Retinal pigment epithelial cell (primary cell): ENCODE measurements around the gene ZNF592.

ENCODE experiments used
- DNase-seq: peaks from one replicate; pipeline ENCODE4 v3.0.0-alpha.2; 2010; ENCODE audit warnings: low read depth
- H3K4me3 ChIP-seq: 2 replicates; pipeline ENCODE4 v1.5.1; 2011; ENCODE audit warnings: mild to moderate bottlenecking, low read length, control low read depth, moderate library complexity
- TF ChIP-seq, protein P1 (sequence below): conservative IDR thresholded peaks from 2 replicates; pipeline ENCODE4 v1.5.1; 2011; ENCODE audit warnings: low read depth, low read length, control low read depth, inconsistent platforms

ZNF592 gene

DNA sequence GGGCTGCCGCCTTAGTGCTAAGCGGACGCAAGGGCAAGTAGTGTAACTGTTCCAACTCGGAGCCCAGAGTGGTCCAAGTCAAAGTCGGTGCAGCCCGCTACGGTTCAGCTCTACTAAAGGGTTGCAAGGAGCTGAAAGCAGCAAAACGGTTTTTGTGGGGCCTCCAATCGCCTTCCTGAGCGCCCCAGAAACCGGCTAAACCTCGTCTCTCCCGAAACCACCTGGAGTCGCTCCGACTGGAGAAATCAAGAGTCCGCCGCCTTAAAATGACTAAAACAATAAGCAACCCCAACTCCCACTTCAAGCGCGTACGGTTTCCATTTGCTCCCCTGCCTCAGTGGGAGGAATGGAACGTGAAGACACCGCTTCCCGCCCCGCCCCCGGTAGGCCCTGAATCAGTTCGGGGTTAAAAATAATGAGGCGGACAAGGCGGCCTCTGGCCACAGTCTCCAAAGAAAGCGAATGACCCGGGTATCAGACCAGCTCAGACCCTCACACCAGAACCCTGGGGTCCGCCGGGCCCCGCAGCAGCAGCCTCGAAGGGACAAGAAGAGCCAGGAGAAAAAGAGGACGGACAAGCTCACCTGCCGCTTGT is 32.9 kb upstream of the ZNF592 start:
- TF ChIP-seq, protein P1, sequence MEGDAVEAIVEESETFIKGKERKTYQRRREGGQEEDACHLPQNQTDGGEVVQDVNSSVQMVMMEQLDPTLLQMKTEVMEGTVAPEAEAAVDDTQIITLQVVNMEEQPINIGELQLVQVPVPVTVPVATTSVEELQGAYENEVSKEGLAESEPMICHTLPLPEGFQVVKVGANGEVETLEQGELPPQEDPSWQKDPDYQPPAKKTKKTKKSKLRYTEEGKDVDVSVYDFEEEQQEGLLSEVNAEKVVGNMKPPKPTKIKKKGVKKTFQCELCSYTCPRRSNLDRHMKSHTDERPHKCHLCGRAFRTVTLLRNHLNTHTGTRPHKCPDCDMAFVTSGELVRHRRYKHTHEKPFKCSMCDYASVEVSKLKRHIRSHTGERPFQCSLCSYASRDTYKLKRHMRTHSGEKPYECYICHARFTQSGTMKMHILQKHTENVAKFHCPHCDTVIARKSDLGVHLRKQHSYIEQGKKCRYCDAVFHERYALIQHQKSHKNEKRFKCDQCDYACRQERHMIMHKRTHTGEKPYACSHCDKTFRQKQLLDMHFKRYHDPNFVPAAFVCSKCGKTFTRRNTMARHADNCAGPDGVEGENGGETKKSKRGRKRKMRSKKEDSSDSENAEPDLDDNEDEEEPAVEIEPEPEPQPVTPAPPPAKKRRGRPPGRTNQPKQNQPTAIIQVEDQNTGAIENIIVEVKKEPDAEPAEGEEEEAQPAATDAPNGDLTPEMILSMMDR: no peak
- no peak for DNase-seq
- H3K4me3 ChIP-seq: peak overlapping the region; percentile 93

DNA sequence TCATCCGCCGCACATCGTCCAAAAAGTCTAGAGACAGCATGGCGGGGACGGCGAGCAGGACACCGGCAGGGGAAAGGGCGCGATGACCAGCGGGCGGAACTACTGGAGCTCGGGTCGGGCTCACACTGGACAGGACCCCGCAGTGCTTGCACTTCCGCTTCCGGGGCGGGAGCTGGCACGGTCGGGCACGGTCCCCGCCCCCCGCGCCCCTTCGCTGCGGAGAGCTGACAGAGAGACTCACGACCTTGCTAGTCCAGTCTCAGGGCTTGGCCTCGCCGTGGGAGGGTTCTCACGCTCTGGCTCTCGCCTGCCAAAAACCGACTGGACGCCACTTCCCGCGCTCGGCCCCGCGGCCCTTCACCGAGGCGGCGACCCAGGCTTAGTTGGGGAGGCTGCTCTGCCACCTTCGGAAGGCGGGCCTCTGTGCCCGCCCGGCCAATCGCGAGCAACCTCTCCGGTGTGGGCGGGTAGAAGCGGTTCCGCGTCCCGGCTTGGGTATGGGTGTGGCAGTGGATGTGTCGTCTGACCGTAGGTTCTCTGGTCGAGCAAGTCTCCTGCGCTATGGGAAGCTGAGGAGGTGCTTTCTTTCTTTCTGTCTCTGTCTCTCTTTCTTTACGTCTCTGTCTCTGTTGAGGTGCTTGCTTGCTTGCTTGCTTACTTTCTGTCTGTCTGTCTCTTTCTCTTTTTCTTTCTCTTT is 32.2 kb upstream of the ZNF592 start, which contains the start of gene SEC11A:
Gene SEC11A (minus strand): TSS at position 104 of the 697 bp plus-strand sequence. CDS start 64 bp downstream, at position 40.
- H3K4me3 ChIP-seq: peak within 1 kb of the TSS; percentile 93
- TF ChIP-seq, protein P1: no peak
- peak; percentile 79 for DNase-seq

DNA sequence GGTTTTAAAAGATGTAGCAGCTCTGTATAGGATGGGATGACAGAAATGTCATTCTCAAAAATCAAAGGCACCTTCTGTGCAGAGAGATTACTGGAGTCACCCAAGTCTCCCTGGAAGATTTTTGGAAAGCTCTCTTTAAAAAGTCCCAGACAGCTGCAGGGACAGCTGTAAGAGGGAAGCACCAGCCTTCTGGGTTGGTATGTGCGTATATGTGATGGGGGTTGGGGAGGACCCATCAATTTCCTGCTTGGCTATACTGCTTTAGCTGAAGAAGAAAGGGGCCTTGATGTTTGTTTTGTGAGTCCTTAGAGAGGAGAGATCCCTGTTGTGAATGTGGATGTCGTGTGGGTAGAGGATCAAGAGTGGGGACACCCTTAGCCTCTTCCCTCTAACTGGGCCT is 27.0 kb upstream of the ZNF592 start:
- H3K4me3 ChIP-seq: no peak overlapping the region
- DNase-seq: no peak
- TF ChIP-seq, protein P1: no peak

DNA sequence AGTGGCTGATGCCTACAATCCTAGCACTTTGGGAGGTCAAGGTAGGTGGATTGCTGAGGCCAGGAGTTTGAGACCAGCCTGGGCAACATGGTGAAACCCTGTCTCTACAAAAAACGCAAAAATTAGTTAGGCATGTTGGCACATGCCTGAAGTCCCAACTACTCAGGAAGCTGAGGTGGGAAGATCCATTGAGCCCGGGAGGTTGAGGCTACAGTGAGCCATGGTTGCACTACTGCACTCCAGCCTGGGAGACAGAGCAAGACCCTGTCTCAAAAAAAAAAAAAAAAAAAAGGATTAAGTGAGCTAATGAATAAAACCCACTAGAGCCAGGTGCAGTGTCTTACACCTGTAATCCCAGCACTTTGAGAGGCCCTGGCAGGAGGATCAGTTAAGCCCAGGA is 25.8 kb upstream of the ZNF592 start:
- no peak overlapping the region for H3K4me3 ChIP-seq
- TF ChIP-seq, protein P1: no peak
- no peak for DNase-seq

DNA sequence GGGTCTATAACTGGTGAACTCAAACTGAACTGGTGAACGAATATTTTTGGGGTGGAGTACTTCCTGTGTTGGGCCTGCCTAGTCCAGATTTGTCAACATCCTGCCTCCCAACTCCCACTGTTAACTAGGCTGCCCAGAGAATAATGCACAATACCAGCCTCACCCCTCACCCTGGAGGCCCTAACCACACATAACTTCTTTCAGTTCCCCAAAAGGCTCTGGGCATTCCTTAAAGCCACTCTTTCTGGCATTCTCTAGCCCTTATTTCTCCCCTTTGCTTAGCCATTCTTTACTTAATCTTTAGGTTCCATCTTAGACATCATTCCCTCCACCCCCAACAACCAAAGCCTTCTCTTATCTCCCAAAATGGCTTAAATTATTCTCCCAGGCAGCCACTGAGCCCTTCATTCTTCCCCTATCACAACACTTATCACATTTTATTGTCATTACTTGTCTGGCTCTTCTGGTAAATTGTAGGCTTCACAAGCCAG is 23.3 kb upstream of the ZNF592 start:
- DNase-seq: no peak
- TF ChIP-seq, protein P1: no peak
- H3K4me3 ChIP-seq: no peak overlapping the region

DNA sequence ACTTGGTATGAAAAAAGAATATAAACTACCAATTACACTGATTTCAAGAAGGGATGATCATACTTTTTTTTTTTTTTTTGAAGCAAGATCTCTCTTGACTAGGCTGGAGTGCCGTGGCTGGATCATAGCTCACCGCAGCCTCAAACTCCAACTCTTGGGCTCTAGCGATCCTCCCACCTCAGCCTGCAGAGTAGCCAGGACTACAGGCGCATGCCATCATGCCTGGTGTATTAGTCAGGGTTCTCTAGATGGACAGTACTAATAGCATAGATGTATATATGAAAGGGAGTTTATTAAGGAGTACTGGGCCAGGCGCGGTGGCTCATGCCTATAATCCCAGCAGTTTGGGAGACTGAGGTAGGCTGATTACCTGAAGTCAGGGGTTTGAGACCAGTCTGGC is 21.0 kb upstream of the ZNF592 start:
- no peak overlapping the region for H3K4me3 ChIP-seq
- TF ChIP-seq, protein P1: no peak
- no peak for DNase-seq

DNA sequence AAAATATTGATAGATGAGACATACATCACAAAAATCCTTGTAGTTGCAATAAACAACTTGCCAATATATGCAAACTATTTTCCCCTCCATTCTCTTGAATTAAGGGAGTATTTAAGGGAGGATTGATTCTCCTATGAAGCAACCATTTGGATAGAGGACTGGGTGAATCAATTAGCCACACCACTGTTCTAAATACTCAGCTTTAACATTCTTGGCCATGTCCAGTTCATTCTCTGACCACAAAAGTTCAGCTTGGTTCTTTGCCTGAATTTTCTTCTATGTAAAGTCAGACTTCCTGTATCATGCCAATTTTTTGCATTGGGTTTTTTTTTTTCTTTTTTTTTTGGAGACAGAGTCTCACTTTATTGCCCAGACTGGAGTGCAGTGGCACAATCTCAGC is 16.6 kb upstream of the ZNF592 start:
- no peak for DNase-seq
- TF ChIP-seq, protein P1: no peak
- no peak overlapping the region for H3K4me3 ChIP-seq
